HepG2 (cell line): ENCODE data around the gene TRAIP.

Experiments used
- JUND ChIP-seq: sonication (generic); formaldehyde crosslinking; IDR thresholded peaks from 2 replicates; pipeline ENCODE4 v1.8.0; 2022; ENCODE audit warnings: mild to moderate bottlenecking, missing genetic modification reagents
- MYNN ChIP-seq: sonication (generic); formaldehyde crosslinking; IDR thresholded peaks from 2 replicates; pipeline ENCODE4 v1.4.0; 2020; ENCODE audit warnings: mild to moderate bottlenecking, low read depth, missing genetic modification reagents
- RBM39 ChIP-seq: fragments of 200-400 bp; formaldehyde crosslinking; IDR thresholded peaks from one replicate; pipeline ENCODE4 v1.6.1; 2018; ENCODE audit warnings: antibody characterized with exemption, mild to moderate bottlenecking, low read depth, low read length; ENCODE audit not compliant: poor library complexity, severe bottlenecking
- RERE ChIP-seq: IDR thresholded peaks from 2 replicates; pipeline ENCODE4 v1.6.1; 2016; ENCODE audit warnings: low read depth, missing genetic modification reagents, missing compliant biosample characterization
- ZMAT3 ChIP-seq: sonication (generic); formaldehyde crosslinking; conservative IDR thresholded peaks from 2 replicates; pipeline ENCODE4 v1.7.0; 2021; ENCODE audit warnings: missing genetic modification reagents
- ZNF850 ChIP-seq: sonication (generic); formaldehyde crosslinking; conservative IDR thresholded peaks from 2 replicates; pipeline ENCODE4 v1.9.0; 2021; ENCODE audit warnings: mild to moderate bottlenecking, missing genetic modification reagents

DNA sequence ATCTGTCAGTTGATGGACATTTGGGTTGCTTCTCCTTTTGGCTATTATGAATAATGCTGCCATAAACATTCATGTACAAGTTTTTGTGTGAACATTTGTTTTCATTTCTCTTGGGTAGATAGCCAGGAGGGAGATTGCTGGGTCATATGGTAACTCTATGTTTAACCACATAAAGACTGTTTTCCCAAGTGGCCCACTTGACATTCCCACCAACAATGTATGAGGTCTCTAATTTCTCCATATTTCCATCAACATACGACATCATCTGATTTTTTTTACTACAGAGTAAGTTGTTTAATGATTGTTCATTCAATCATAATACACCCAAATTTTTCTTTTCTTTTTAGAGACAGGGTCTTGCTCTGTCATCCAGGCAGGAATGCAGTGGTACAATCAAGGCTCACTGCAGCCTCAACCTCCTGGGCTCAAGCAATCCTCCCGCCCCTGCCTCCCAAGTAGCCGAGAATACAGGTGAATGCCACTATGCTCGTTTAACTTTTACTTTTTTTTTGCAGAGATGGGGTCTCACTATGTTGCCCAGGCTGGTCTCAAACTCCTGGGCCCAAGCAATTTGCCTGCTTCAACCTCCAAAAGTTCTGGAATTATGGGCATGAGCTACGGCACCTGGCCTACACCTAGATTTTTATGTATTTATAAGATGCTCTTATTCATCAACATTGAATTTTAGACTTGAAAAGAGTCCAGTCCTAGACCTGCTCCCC, 76.8 kb downstream of the TRAIP start:
- no peak for TF ChIP-seq ZMAT3 (CRISPR knock-in tag)
- TF ChIP-seq RERE (CRISPR knock-in tag) = no peak
- no peak for TF ChIP-seq RBM39
- no peak for TF ChIP-seq MYNN
- no peak for TF ChIP-seq JUND
- TF ChIP-seq ZNF850 (CRISPR knock-in tag) = no peak
